HG02885 (cell line): Measurements from ENCODE around the gene SP2.
A peak's percentile ranks its signal among the peaks of the same experiment; 100 is the strongest.

Experiments used
- ATAC-seq: cut with Tn5 transposase; IDR thresholded peaks from one replicate; pipeline ENCODE4 v1.9.1; 2021; ENCODE audit warnings: mild to moderate bottlenecking; ENCODE audit not compliant: unreplicated experiment, poor library complexity

SP2 gene

DNA sequence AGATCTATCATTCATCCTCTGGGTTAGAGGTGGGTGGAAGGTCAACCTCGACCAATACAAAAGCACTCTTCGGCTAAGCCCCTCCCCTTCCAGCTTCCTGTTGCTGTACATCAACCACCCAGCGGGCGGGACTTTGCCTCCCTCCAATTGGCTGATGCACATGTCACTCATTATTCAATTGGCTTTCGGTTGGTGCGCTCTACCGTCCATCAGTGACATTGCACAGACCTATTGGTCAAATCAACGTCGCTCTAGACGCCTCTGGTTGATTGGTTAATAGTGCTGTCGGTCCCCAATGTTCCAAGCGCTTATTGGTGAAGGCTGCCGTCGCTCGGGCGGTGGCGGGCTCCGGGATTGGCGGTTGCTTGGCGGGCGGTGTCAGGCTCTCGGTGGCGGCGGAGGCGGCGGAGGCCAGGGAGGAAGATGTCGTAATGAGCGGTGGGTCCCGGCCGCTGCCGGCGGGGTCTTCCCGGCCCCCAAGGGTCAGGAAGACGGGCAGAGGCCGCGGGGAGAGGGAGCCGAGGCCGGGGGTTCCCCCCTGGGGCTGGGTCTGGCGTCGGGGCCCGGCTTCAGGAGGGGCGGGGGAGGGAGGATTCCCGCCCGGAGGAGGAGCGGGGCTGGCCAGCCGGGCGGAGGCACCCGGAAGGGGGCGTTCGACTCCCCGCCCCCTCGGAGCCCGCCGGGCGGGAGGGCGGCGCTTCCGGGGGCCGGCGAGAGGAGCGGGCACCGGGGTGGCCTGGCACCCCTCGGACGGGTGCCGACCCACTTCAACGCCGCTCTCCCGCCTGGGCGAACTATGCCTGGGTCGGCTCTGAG lies at the start of gene SP2:
Gene SP2, plus strand, starts transcription at position 381 of the 816 bp plus-strand sequence. Its CDS starts 51 bp downstream, at position 432.
- ATAC-seq: peak; percentile 88

DNA sequence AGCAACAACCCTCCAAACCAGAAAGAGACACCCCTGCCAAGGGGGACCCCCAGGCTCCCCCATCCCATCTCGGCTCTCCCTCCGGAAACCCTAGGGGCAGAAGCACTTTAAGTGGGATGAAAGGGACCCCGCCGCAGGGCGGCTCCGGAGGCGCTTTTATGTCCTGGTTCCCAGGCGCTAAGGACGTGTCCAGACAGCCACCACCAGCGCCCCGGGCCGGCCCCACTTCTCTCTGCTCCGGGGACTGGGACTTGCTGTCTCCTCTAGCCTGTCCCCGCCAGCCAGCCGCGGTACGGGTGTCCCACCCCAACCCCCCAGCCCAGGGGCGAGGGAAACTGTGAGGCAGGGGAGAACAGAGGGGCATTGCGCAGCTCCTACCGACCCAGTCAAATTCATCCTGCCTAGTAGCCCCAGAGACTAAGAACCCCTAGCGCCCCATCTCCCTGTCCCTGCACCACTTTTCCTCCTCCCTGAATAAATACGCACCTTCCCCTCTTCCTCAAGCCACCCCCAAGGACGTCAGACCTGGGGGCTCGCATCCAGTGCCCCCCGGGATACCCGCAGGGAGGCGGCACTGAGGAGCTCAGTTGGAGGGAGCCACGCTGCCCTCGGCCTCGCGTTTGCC lies 49.2 kb upstream of the SP2 start:
- ATAC-seq: no peak

DNA sequence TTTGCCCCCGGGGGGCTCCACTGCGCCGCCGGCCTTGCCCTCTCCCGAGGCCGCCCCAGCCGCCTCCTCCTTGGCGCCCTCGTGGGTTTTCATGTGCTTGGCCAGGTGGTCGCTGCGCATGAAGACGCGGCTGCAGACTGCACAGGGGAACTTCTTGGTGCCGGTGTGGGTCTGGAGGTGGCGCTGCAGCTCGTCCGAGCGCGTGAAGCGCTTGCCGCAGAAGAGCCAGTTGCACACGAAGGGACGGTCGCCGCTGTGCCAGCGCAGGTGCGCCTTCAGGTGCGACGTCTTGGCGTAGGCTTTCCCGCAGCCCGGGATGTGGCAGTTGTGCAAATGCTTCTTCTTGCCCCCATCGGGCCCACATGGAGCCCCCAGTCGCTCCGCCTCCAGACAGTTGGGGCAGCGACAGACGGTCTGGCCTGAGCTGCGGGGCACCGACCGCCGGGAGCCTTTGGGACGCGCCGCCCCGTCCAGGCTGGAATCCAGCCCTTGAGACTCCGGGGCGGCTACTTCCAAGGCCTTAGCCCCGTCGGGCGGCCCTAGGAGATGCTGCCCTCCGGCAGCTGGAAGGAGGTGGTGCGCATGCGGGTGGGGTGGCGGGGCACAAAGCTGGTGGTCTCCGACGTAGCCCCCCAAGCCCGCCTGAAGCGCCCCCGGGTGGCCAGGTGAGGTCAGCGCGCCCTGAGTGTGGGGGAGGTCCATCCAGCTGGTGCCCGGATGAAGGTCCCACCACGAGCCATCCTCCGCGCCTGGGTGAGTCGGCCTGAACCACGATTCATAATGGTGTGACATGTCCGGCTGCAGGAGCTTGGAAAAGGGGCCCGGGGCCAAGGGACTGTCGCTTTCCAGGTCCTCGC lies 48.5 kb upstream of the SP2 start:
- ATAC-seq: no peak

DNA sequence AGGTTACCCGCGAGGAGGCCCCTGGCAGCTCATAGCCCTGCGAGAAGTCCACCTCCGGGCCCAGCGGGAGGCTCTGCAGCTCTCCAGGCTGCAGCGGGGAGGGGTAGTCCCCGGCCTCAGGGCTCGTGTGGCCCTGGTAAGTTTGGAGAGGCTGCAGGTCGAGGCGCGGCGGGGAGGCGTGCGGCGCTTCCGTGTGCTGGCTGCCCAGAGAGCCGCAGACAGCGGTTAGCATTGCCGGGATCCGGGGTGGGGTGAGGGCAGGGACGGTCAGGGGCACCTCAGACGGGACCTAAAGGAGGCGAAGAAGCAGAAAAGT lies 47.9 kb upstream of the SP2 start:
- no peak for ATAC-seq

DNA sequence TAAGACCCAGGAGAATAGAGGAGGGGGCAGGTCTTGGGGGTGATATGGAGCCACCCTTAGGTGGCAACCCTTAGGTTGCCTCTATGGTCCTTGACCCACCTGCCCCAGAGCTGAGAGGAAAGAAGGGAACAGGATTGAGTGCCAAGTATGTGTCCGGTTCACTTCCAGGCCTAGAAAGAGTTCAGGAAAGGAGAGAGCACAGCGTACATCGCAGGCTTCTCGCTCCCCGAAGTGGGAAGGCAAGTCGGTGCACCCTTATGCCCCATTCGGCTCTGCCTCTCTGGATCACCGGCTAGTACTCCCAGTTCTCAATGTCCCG lies 45.7 kb upstream of the SP2 start:
- no peak for ATAC-seq

DNA sequence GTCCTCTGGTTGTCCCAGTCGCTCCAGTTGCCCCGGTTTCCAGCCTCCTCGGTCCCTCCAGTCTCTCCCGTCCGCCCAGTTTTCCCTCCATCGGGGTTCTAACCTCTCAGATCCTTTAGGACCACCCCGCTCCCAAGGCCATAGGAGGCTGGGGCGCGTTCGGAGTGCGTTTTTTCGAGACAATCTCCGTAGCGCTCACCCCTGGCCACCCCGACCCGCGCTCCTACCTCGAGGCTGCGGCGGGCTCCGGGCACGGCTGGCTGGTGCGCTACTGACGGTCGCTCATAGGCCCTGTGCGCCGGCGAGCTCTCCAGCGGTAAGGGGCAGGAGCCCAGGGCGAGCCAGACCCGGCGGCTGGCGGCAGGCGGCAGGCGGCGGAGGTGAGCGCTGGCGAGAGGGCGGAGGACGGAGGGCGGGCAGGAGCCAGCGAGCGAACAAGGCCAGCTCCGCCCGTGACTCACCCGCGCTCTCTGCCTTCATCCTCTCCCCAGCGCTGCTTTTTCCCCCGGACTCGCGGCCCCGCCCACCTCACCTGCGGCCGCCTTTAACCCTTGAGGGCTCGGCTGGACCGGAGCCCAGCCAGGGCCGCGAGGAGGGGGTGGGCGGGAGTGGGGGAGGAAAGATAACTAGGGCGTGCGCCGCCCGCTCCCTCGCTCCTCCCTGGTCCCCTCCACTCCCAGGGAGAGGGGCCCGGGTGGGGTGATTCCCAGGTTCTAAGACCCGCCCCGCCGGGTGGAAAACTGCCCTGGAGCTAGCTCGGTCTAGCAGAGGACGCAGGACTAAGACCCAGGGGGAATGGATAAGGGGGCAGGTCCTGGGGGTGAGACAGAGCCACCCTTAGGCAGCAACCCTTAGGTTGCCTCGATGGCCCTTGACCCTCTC lies 45.1 kb upstream of the SP2 start, which contains the start of gene SP6:
Gene SP6, minus strand, starts transcription at position 472 of the 882 bp plus-strand sequence. CDS start 2,734 bp downstream, outside the sequence.
- ATAC-seq: no peak

DNA sequence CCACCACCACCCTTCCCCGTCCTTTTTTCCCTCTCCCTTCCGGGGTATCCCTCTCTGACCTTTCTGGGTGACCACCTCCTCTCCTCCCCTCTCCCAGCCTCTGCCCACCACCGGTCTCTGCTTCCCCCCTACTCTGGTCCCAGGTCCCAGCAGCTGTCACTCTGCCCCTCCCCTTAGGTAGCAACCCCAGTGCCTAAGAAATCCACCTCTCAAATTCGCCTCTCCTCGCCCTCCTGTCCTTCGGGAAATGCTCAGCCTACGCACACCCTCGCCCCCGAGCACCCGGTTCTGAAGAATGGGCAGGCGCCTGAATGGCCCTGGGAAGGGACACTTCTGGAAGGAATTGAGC lies 44.3 kb upstream of the SP2 start:
- ATAC-seq: no peak

DNA sequence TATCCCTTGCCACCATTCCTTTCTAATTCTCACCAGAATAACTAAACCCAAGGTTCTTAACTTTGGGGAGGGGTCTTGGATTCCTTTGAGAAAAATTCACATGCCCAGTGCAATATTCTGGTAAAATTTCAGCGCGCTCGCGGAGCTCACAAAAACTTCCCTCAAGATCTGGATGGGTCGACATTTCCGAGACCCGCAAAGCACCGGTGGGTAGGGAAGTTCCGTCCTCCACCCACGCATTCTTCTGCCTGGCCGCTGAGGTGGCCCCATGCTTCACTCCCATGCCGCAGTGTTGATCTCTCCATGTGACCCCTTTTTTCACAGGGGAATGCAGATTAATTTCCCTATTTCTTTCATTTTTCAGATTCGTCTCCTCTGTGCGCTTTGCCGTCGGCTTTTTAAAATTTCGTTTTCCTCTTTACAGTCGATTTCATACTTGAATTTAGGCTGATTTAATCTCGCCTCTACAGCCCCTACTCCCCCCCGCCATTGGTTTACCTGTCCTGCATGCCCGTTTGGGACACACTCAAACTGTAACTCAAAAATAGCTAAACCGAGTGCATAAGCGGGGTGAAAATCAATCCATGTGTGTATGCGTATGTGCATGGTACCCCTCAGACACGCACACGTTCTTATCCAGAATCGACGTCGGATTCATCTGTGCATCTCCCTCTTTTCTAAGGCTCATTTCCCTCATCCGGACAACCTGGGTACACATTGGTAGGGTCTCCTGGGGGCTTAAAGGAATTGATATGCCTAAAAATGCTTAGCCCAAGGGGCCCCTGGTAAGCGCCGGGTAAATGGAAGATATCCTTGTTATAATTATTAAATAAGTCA lies 43.7 kb upstream of the SP2 start:
- ATAC-seq: no peak

DNA sequence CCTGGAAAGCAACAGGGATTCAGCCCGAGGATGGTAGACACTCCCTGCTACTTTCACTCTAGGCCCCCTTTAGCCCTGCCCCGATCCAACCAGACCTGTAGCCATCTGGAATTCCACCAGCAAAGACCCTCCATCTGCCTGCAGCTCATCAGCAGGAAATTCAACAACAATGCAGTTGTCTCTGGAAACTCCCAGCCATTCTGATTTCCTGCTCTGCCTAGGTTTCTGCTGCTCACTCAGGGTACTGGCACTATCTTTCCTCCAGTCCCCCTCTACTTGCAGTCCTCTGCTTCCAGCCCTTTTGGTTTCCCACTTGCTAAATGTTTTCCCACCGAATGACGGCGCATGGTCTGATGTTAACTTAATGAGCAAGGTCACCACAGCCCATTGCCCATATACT lies 42.4 kb upstream of the SP2 start:
- no peak for ATAC-seq

DNA sequence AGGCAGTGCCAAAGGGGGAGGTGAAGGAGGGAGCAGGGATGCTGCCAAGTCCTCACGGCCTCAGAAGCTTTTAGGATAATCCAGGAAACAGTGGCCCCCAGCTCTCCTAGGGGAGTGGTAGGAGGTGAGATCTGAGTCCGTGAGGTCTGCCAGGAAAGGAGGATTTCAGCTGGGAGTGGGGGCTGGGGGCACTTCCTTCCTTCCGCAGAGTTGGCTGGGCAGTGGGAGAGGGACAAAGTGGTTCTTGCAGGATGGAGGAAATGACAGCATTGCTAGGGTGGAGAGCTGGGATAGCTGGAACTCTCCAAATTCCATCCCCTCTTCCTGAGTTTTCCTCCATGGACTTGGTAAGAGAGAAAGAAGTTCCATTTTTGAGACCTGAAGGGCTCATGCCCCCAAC lies 40.3 kb upstream of the SP2 start:
- no peak for ATAC-seq

DNA sequence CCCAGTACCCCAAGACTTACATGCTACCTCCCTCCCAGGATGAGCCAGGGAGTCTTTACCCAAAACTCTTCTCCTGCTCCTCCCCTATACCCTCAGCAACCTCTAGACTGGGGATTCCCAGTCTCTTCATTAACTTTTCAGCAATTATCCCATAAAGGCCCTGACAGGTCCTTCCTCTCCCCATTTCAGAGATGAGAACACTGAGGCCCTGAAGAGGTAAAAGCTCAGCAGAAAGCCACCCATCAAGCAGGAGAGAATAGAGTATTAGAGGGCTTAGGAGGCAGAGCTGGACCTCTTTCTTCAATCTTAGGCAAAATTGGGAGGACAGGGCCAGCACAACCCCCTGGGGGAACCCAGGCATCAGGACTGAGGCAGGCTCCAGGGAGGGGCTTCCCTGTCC lies 39.2 kb upstream of the SP2 start:
- ATAC-seq: no peak

DNA sequence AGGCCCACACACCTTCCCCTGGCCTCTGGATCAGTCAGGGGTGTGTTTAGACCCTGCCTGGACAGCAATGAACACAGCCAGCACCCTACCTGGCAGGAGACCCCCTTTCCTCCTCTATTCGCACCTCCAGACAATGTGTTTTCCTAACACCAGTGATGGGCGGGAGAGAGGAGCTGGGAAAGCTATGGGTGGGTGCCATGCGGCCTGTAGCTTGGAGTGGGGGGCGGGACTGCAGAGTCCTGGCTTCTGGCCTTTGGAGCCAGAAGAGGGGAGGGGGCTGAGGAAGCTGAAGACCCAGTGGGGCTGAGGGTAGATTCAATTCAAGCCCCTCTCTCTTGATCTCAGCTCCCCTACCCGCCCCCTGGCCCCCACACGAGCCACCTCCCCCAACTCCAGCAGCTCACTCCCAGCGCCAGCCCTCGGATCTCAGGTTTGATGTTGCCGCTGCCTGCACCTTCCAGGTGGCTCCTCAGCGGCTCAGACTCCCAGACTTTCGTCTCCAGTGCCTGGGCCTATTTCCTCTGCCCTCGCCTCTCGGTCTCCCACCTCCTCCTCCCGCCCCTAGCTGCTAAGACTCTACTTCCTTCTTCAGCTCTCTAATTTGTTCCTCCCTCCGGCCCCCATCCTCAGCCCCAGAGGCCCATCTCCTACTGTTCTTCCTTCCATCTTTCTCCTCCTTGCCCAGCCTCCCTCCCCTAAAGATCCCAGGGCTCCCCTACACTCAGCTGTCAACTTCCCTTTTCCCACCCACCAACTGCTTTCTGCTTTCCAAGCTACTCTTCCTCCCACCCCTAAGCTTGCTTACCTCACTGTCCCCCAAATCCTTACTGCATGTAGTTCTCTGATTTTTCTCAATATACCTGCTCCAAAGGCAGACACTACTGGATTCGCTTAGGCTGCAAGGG lies 38.2 kb upstream of the SP2 start:
- ATAC-seq: no peak

DNA sequence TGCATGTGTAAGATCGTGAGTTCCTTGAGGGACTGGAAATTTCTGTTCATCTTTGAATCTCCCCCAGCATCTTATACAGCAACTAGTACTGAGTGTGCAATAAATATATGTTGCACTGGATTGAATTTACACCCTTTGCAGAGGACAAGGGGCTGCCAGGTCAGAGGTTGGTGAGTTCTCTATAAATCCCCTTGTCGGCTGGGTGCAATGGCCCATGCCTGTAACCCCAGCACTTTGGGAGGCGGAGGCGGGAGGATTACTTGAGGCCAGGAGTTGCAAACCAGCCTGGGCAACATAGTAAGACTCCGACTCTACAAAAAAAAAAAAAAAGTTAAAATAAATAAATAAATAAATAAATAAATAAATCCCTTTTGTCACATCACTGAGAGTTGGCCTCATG lies 35.6 kb upstream of the SP2 start:
- ATAC-seq: no peak

DNA sequence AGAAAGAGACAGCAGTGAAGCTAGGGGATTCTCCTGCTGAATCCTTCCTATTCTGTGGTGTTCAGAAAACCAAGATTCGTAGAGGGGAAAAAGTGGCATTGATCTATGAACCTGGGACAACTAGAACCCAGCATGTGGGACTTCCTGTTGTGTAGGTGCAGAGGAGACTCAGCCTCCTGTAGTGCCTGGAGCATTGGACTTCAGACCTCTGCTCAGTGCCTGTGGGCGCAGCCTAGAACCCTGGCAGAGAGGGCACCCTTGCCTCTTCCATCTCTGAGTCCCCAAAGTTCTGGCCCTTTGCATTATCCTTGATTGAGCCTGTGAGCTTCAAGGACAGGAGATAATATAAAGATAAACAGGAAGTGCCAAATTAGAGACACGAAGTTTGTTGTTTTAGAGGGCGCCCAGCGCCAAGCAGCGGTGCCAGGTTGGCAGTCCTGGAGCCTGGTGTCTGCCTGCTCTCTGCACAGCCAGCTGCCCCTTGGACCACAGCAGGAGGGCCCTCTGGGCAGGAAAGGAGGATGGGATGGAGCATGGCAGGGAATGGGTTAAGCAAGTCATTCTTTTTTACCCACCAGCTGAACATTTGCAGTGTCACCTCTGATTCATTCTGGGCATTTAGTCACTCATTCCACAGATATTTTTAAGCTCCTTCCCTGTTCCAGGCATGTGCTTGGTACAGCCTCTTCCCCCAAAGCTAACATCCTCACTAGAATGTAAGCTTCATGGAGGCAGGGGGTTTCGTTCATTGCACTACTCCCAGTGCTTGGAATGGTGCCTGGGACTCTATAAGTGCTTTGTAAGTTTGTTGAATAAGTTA lies 33.2 kb upstream of the SP2 start:
- no peak for ATAC-seq

DNA sequence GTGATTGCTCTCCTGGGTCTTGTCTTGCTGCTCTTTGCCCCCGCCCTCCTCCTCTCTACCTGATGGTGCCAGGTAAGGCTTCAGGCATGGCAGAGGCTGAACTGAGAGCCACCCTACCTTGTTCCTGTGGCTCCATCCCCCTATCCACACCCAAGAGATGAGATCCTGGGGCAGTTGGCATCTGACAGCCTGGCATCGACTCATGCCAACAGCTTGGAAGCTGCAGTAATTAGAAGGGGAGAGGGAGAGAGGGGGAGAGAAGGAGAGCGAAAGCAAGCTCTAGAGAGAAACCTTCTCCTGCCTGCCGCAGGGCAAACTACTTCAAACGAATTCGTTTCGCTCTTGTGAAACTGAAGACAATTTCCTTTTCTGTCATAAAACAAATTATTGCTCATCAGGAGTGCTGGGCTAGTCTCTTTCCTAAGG lies 31.2 kb upstream of the SP2 start:
- ATAC-seq: no peak

DNA sequence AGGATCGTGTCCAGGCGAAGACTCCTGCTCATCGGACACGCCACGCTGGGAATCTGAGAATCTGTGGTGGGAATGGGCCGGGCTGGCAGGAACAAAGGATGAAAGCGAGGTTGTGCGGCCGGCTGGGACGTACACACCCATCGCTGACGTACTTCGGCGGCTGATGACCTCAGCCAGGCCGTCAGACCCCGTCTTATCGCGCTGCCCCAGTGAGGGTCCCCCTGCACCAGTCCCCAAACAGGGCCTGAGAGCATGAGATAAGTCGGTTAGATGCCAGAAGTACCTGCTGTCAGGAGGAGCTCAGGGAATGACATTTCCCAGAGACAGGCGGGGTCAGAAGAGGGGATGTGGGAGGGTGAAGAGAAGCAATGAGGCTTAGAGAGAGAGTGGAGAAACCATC lies 29.1 kb upstream of the SP2 start:
- no peak for ATAC-seq

DNA sequence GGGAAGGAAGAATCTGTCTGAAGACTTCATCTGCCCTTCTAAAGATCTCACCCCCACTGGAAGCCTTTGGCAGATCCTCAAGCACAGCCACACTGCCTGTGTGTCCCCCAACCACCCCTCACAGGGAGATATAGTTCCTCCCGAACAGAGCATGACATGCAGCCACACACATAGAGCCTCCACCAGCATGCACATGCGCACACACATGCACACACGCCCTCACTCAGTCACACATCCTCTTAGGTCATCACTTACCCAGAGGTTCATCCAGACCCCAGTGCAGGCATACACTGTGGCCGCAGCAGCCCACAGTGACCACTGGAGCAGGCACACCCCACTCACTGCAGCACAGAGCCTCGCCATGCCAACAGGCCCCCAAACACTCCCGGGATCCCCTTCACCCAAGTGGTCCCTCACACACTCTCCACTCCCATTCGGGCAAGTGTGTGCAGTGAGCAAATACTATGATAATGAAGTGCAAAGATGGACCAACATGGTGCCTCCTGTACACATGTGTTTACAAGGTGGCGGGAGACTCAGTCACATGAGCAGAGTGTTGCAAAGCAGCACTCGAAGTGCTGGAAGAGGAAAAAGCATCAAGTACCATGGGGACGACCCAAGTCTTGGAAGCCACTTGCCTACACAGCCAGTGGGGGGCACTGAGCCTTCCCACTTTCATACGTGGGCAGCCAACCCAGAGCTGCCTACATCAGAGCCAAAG lies 28.1 kb upstream of the SP2 start:
- no peak for ATAC-seq
